ENCODE results near the gene MAPK8IP1.

Gene MAPK8IP1

DNA sequence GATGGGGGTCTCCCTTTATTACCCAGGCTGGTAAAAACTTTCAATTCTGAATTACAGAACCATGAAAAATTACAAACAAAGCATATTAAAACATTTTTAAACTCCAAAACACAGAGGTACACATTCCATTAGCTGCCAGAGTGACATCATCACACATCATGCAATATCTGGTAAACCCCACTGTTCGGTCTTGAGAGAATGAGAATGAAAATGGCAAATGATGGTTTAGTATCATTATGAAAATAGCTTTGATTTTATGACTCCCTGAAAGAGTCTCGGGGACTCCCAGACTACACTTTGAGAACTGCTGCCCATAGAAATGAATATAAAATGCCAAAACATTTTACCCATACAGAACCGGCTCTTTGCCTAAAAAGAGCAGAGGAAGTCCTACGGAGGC lies 55.8 kb downstream of the MAPK8IP1 start:
- no peak overlapping the region for H3K27ac Mint-ChIP-seq
- no peak for ATAC-seq
- H3K36me3 Mint-ChIP-seq (ENCODE audit: low read depth), result peaks cover 15% of the 10 kb centered on the region
- peaks cover 7% of the 10 kb centered on the region for H3K4me1 Mint-ChIP-seq
- no peaks in the 10 kb centered on the region for H3K27me3 Mint-ChIP-seq
- no peak for DNase-seq
- no peak overlapping the region for H3K4me3 Mint-ChIP-seq
- no peaks in the 10 kb centered on the region for H3K9me3 Mint-ChIP-seq

GRCh38 chr11:45942381-45942780 lies 56.9 kb downstream of the MAPK8IP1 start:
- no peaks in the 10 kb centered on the region for H3K9me3 Mint-ChIP-seq
- peaks cover 15% of the 10 kb centered on the region for H3K36me3 Mint-ChIP-seq (ENCODE audit: low read depth)
- no peak overlapping the region for H3K27ac Mint-ChIP-seq
- DNase-seq (no peak), ATAC-seq (no peak)
- peaks cover 4% of the 10 kb centered on the region for H3K4me1 Mint-ChIP-seq
- no peak overlapping the region for H3K4me3 Mint-ChIP-seq
- no peaks in the 10 kb centered on the region for H3K27me3 Mint-ChIP-seq

DNA sequence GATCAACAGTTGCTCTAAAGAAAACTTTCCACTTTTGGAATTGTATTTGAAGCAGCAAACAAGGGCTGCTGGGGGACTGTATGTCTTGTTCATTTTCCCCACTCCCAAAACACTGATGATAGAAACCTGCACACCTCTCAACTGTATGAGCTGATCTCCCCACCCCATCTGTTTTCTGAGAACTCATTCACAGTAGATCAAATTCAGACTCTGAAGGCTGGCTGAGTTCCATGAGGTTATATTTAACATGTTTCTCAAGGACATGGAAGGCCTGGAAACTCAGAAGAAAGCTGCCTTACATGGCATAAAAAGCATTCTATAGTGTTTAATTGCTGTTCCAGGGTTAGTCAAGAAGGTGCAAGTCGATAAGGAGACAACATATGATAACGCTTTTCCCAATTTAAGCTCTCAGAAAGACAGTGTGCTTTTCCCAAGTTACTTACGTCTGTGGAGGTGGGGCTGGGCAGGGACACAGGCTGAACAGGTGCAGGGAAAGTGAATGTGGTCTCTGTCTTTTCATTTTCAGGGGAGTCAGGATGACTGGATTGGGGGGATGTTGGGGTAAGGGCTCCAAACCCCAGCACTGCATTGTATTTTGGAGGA lies 60.0 kb downstream of the MAPK8IP1 start:
- no peak for ATAC-seq
- Mint-ChIP-seq H3K4me3 (no peak overlapping the region), H3K27me3 (no peaks in the 10 kb centered on the region), H3K36me3 (ENCODE audit: low read depth) (peaks cover 23% of the 10 kb centered on the region), H3K27ac (no peak overlapping the region), H3K9me3 (no peaks in the 10 kb centered on the region), H3K4me1 (peaks cover 4% of the 10 kb centered on the region)
- no peak for DNase-seq

DNA sequence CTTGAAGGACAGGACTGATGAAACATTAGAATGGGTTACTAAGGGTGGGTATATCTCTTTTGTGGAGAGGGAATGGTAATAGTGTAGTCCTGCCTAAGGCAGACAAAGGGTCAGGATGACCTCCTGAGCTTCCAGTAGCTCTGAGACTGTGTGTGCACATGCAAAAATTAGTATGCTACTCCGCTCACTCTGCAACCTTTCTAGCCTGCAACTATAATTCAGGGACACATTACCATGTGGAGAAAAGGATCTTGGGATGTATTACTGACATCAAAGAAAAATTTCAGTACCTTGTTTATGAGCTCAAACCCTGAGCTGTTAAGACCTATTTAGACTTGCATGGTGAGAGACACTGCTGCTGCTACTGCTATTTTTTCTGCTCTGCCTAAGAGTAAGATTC lies 62.4 kb downstream of the MAPK8IP1 start:
- Mint-ChIP-seq H3K36me3 (ENCODE audit: low read depth) (peaks cover 24% of the 10 kb centered on the region), H3K4me3 (no peak overlapping the region), H3K27ac (no peak overlapping the region), H3K27me3 (no peaks in the 10 kb centered on the region), H3K9me3 (no peaks in the 10 kb centered on the region), H3K4me1 (no peaks in the 10 kb centered on the region)
- DNase-seq (no peak), ATAC-seq (no peak)

- Mint-ChIP-seq H3K9me3 (no peaks in the 10 kb centered on the region), H3K36me3 (ENCODE audit: low read depth) (peaks cover 24% of the 10 kb centered on the region), H3K4me1 (no peaks in the 10 kb centered on the region), H3K4me3 (no peak overlapping the region), H3K27ac (no peak overlapping the region), H3K27me3 (no peaks in the 10 kb centered on the region)
- DNase-seq, result no peak
- ATAC-seq, result no peak
Observed at GRCh38 chr11:45948356-45948755, 62.9 kb downstream of the MAPK8IP1 start.

- no peak overlapping the region for H3K27ac Mint-ChIP-seq
- no peaks in the 10 kb centered on the region for H3K27me3 Mint-ChIP-seq
- peaks cover 21% of the 10 kb centered on the region for H3K36me3 Mint-ChIP-seq (ENCODE audit: low read depth)
- DNase-seq (no peak), ATAC-seq (no peak)
- no peaks in the 10 kb centered on the region for H3K4me1 Mint-ChIP-seq
- no peaks in the 10 kb centered on the region for H3K9me3 Mint-ChIP-seq
- H3K4me3 Mint-ChIP-seq, result no peak overlapping the region
Observed at GRCh38 chr11:45949992-45950407, 64.5 kb downstream of the MAPK8IP1 start.
